HG02678 (cell line): Measurements from ENCODE around the gene CRELD1.

Experiments used
- ATAC-seq: cut with Tn5 transposase; IDR thresholded peaks from one replicate; pipeline ENCODE4 v1.9.1; 2021; ENCODE audit warnings: mild to moderate bottlenecking, moderate library complexity; ENCODE audit not compliant: unreplicated experiment

CRELD1 gene

DNA sequence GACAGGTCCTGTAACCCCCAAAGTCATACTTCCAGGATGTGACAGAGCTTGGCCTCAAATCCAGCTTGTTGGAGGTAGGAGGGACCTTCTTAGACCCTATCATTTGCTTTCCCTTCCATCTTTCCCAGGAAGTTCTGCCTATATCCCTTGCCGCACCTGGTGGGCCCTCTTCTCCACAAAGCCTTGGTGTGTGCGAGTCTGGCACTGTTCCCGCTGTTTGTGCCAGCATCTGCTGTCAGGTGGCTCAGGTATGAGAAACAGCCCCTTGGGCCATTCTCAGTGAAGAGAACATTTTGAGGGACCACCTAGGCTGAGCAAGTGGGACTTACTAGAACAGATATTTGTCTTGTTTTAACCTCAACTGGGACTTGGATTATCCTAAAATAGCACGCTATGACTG is 29.7 kb upstream of the CRELD1 start:
- no peak for ATAC-seq

DNA sequence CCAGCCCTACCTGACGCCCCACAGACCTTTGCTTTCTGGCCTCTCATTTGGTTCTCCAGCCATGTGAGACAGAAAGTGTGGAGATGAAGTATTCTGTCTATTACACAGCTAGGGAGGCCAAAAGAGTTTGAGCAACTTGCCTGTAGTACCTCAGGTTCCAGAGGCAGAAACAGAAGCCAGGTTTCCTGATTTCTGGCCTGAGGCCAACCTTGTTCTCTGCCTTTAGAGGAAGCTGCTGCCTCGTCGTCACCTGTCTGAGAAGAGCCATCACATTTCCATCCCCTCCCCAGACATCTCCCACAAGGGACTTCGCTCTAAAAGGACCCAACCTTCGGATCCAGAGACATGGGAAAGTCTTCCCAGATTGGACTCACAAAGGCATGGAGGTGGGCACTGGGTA is 27.2 kb upstream of the CRELD1 start:
- no peak for ATAC-seq

GRCh38 chr3:9908286-9908685 is 25.3 kb upstream of the CRELD1 start:
- ATAC-seq, result no peak

- ATAC-seq, result no peak
These were observed 24.2 kb upstream of the CRELD1 start for GRCh38 chr3:9909221-9910013.

DNA sequence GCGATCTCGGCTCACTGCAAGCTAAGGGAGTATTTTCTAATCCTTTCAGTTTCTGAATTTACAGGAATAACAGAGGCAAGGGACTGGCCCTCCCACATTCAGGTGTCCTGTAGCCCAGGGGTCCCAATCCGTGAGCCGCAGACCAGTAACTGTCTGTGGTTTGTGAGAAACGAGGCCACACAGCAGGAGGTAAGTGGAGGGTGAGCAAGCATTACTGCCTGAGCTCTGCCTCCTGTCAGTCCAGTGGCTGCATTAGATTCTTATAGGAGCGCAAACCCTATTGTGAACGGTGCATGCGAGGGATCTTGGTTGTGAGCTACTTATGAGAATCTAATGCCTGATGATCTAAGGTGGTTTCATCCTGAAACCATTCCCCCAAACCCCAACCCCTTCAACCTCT is 21.8 kb upstream of the CRELD1 start:
- no peak for ATAC-seq

GRCh38 chr3:9912294-9912935 is 21.2 kb upstream of the CRELD1 start:
- no peak for ATAC-seq

GRCh38 chr3:9913601-9914000 is 20.0 kb upstream of the CRELD1 start:
- no peak for ATAC-seq

GRCh38 chr3:9914011-9914410 is 19.6 kb upstream of the CRELD1 start:
- ATAC-seq, result no peak

GRCh38 chr3:9914559-9915253 is 18.9 kb upstream of the CRELD1 start:
- peak; percentile 32 for ATAC-seq

- peak; percentile 44 for ATAC-seq
These were observed 18.1 kb upstream of the CRELD1 start for GRCh38 chr3:9915254-9916141.

DNA sequence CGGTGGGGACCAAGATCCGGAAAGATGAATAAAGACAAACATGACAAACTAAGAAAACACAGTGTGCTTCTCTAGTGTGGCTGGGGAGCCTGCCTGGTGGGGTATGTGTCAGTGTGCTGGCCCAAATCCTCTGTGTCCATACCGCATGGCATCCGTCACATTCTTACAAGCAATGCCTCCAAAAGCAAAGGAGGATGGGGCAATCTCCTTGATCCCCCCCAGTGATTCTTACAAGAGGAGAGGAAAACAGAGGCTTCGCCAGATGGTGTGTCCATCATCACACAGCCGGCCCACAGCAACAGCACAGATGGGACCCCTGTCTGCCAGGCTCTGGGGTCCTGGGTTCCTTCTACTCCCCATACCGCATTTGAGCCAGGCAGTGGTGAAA is 17.3 kb upstream of the CRELD1 start:
- ATAC-seq, result no peak

DNA sequence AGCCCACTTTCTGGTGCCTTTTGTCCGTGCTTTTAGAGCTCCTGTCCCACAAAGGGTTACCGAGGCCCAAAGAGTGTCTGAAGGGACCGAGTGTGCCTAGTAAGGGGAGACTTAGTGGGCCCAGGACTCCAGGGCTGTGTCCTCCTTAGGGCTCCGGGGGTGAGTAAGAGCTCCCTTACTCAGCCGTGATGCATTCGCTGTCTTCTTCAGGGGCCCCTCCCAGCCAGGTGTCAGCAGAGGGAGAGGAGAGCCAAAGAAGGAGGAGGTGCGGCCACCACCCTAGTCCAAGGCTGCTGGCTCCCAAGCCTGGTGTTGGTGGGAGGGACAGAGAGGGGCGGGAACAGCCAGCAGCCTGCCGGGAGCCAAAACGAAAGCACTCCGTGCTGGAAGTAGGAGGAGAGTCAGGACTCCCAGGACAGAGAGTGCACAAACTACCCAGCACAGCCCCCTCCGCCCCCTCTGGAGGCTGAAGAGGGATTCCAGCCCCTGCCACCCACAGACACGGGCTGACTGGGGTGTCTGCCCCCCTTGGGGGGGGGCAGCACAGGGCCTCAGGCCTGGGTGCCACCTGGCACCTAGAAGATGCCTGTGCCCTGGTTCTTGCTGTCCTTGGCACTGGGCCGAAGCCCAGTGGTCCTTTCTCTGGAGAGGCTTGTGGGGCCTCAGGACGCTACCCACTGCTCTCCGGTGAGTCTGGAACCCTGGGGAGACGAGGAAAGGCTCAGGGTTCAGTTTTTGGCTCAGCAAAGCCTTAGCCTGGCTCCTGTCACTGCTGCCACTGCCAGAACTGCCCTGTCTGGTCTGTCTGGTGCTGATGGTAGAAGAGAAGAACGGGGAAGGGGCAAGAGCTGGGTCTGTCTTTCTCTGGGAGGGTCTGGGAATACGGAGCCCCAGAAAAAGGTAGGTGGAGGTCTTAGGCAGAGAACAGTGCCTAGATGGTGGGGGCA is 16.6 kb upstream of the CRELD1 start, which contains the start of gene IL17RC:
IL17RC (plus strand) TSS at position 365 of the 947 bp plus-strand sequence; CDS start at position 583, 218 bp downstream.
- ATAC-seq, result no peak

DNA sequence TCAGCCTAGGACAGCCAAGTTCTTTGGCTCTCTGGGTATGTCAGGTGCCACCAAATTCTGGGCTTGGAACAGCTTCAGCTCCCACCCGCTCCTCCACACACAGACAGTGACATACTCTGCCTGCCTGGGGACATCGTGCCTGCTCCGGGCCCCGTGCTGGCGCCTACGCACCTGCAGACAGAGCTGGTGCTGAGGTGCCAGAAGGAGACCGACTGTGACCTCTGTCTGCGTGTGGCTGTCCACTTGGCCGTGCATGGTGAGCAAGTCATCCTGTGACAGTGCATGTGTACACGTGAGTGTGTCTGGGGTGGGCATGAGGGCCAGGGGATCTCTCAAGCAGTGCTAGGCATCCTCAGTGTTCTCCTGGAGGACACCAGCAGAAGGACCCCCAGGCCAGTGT is 15.8 kb upstream of the CRELD1 start:
- no peak for ATAC-seq

DNA sequence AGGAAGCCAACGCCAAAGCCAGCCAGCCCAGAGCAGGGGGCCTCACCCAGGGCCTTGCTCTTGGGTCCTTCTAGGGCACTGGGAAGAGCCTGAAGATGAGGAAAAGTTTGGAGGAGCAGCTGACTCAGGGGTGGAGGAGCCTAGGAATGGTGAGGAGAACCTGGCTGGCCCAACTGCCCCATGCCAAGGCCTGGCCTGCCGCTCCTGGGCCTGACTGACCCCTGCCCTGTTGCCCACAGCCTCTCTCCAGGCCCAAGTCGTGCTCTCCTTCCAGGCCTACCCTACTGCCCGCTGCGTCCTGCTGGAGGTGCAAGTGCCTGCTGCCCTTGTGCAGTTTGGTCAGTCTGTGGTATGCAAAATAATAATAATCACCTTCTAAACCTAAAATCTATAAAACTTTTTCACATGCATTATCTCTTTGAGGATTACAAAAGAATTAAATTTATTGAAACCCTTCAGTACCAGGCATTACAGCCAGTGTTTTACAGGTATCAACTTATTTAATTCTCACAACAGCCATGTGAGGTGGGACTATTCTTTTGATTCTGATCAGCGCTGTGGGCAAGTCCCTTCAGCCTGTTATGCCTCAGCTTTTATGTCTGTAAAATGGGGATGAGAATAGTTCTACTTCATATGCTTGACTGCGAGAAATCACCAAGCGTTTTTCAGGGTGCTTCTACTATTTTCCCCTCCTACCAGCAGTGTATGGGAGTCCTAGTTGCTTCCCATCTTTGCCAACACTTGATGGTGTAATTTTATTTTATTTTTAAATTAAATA is 15.2 kb upstream of the CRELD1 start:
- ATAC-seq, result no peak

- ATAC-seq, result no peak
These were observed 5.5 kb upstream of the CRELD1 start for GRCh38 chr3:9928158-9928557.

- ATAC-seq, result no peak
These were observed 2.7 kb upstream of the CRELD1 start for GRCh38 chr3:9930804-9931418.

- no peak for ATAC-seq
These were observed 1.1 kb upstream of the CRELD1 start for GRCh38 chr3:9932535-9932842.

- peak; percentile 67 for ATAC-seq
These were observed 632 bp upstream of the CRELD1 start for GRCh38 chr3:9932843-9933560.
